ENCODE measurements around the gene GPR152.

Gene GPR152

DNA sequence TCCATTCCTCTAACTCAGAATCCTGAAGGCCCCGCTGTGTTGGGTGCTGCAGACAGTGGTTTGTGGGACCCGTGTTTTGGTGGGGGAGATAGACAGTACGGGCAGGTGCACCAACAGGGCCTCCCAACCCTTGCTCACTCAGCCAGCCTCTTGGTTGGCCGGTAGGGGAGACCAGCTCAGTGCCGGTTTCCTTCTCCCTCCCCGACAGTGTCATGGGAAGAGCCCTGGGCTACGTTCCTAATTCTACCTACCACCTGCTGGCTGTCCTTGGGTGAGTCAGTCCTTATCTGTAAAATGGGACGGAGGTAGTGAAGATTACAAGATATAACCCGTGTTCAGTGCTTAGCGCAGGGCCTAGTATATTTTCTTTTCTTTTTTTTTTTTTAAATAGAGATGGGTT is 10.7 kb upstream of the GPR152 start:
- TF ChIP-seq, protein P1, sequence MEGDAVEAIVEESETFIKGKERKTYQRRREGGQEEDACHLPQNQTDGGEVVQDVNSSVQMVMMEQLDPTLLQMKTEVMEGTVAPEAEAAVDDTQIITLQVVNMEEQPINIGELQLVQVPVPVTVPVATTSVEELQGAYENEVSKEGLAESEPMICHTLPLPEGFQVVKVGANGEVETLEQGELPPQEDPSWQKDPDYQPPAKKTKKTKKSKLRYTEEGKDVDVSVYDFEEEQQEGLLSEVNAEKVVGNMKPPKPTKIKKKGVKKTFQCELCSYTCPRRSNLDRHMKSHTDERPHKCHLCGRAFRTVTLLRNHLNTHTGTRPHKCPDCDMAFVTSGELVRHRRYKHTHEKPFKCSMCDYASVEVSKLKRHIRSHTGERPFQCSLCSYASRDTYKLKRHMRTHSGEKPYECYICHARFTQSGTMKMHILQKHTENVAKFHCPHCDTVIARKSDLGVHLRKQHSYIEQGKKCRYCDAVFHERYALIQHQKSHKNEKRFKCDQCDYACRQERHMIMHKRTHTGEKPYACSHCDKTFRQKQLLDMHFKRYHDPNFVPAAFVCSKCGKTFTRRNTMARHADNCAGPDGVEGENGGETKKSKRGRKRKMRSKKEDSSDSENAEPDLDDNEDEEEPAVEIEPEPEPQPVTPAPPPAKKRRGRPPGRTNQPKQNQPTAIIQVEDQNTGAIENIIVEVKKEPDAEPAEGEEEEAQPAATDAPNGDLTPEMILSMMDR (IDR thresholded peaks at IDR 0.05; ENCODE audit: low read depth, low read length), result no peak
- DNase-seq, result no peak
- H3K9me3 ChIP-seq (ENCODE audit: severe bottlenecking), result no peaks in the 10 kb centered on the region
- no peaks in the 10 kb centered on the region for H3K27me3 ChIP-seq (ENCODE audit: insufficient read depth, low read depth, severe bottlenecking)
- H3K36me3 ChIP-seq, result no peaks in the 10 kb centered on the region
- H3K27ac ChIP-seq, result no peak overlapping the region
- no peak overlapping the region for H3K4me3 ChIP-seq (ENCODE audit: low read depth, low read length)

DNA sequence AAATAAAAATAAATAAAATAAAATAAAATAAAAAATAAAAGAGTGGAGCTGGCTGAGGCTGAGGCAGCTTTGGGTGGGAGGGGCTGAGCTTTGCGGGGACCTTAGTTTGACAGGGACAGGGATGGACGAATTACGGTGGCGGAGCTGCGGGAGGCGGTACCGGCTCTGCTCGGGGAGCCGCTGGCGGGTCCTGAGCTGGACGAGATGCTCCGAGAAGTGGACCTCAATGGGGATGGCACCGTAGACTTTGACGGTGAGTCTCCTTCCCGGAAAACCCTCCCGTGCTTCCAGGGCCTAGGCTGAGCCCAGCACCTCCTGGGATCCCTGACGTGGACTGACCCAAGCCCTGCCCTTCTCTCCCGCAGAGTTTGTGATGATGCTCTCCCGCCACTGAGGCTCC is 5.7 kb upstream of the GPR152 start:
- Histone ChIP-seq H3K27ac (no peak overlapping the region), H3K27me3 (ENCODE audit: insufficient read depth, low read depth, severe bottlenecking) (no peaks in the 10 kb centered on the region), H3K36me3 (no peaks in the 10 kb centered on the region), H3K4me3 (ENCODE audit: low read depth, low read length) (no peak overlapping the region), H3K9me3 (ENCODE audit: severe bottlenecking) (no peaks in the 10 kb centered on the region)
- no peak for DNase-seq
- TF ChIP-seq, protein P1 (IDR thresholded peaks at IDR 0.05; ENCODE audit: low read depth, low read length), result no peak

DNA sequence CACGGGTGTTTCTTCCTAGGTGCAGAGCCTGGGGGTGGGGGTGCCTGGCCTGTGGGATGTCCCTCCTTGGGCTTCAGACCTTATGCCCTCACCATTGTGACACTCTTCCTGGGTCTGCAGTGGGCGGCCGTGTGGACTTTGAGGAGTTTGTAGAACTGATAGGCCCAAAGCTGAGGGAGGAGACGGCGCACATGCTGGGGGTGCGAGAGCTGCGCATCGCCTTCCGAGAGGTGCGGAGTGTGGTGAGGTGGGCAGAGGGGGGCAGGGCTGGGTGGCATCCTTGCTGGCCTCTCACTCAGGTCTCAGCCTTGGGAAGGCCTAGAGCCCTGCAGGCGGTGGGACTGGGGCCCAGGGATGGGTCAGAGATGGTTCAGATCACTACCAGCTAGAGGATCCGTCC is 4.9 kb upstream of the GPR152 start:
- H3K27me3 ChIP-seq (ENCODE audit: insufficient read depth, low read depth, severe bottlenecking), result no peaks in the 10 kb centered on the region
- TF ChIP-seq, protein P1 (IDR thresholded peaks at IDR 0.05; ENCODE audit: low read depth, low read length), result no peak
- no peaks in the 10 kb centered on the region for H3K36me3 ChIP-seq
- H3K9me3 ChIP-seq (ENCODE audit: severe bottlenecking), result no peaks in the 10 kb centered on the region
- no peak overlapping the region for H3K4me3 ChIP-seq (ENCODE audit: low read depth, low read length)
- no peak overlapping the region for H3K27ac ChIP-seq
- DNase-seq, result no peak

DNA sequence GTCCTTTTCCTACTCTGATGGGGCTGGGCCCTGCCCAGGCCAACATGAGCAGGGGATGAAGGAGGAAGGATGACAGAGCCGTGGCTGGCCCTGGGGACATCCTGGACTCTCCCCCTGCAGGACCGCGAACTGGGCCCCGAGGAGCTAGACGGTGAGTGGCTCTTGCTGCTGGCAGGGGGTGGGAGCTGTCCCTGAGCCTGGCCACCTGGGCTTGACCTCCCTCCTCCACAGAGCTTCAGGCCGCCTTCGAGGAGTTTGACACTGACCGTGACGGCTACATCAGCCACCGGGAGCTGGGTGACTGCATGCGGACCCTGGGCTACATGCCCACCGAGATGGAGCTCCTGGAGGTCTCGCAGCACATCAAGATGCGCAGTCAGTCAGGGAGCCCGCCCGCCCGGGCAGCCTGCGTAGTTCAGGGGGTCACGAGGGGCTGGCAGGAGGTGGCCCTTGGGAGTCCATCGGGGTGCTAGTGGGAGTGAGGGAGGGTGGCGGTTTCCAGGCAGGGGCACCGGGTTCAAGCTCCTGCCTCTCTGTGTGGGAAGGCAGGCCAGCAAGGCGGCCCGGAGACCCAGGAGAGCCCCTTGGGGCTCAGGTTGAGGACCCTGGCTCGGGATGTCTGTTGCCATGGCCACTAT is 3.7 kb upstream of the GPR152 start:
- DNase-seq, result no peak
- TF ChIP-seq, protein P1 (IDR thresholded peaks at IDR 0.05; ENCODE audit: low read depth, low read length), result no peak
- Histone ChIP-seq H3K27ac (no peak overlapping the region), H3K27me3 (ENCODE audit: insufficient read depth, low read depth, severe bottlenecking) (no peaks in the 10 kb centered on the region), H3K9me3 (ENCODE audit: severe bottlenecking) (no peaks in the 10 kb centered on the region), H3K4me3 (ENCODE audit: low read depth, low read length) (no peak overlapping the region), H3K36me3 (no peaks in the 10 kb centered on the region)

DNA sequence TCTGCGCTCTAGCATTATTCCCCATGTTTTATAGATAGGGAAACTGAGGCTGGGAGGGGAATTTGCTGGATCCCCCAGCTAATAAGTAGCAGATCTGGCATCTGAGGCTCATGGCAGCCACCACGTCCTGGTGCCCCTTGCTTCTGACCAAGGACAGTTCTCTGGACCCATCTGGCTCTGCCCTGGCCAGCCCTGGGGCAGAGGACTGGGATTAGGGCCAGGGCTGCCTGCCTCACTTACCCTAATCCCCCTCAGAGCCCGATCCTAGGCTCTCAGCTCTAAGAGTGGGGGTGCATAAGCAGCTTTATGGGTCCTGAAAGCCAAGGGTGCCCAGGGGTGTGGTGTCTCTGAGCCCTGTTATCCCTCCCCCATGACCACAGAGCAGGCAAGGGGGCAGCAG is 2.5 kb upstream of the GPR152 start, which contains the start of gene CABP4:
Gene CABP4, plus strand, starts transcription at position 301 of the 400 bp plus-strand sequence. Its CDS starts 70 bp downstream, at position 371.
- no peaks in the 10 kb centered on the region for H3K9me3 ChIP-seq (ENCODE audit: severe bottlenecking)
- peak; percentile 62 for DNase-seq
- H3K27ac ChIP-seq, result peak within 1 kb of the TSS; percentile 48
- no peaks in the 10 kb centered on the region for H3K36me3 ChIP-seq
- TF ChIP-seq, protein P1 (IDR thresholded peaks at IDR 0.05; ENCODE audit: low read depth, low read length), result no peak
- no peaks in the 10 kb centered on the region for H3K27me3 ChIP-seq (ENCODE audit: insufficient read depth, low read depth, severe bottlenecking)
- H3K4me3 ChIP-seq (ENCODE audit: low read depth, low read length), result no peak within 1 kb of the TSS

All from WERI-Rb-1 (cell line).